ENCODE measurements around the gene RNF150. TPM values are rescaled to one million over a fixed set of nuclear protein-coding genes. Genes with fewer than 3 reads are reported as not detected.

The RNF150 gene
- total and polyA plus RNA-seq, 2 of the 8 experiments (the other 6 are each of a cell fraction or from before 2014, with no cell fraction given), result 3.4 to 4.8 TPM

DNA sequence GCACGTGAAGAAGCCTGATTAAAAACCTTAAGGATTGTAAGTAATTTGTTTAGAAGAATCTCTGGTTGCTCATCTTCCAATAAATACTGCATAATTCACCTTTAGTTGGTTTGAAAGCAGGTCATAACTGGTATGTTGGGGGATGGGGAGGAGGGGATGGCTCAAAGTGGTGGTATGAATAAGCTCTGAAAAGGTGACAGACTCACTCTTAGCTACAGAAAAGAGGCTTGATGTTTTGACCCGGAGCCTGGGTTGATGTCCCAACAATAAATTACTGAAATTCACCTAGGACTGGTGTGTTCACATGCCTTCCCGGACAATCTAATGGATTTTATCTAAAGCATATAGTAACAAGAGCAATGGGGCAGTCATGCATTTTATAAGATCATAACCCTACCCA, 245.2 kb downstream of the RNF150 start:
- H4K5ac ChIP-seq (ENCODE audit: insufficient read length, low read depth, low read length), result no peak overlapping the region
- no peaks in the 10 kb centered on the region for H3K79me2 ChIP-seq (ENCODE audit: control insufficient read depth in 1 of 2, insufficient read depth in 2 of 2, low read length in 2 of 2)
- 92% methylated on average over 3 of the region's 3 CpGs; no CpG with 5 or more reads in 1 of the 2 experiments for WGBS, 2 experiments (ENCODE audit: extremely low coverage in 1 of 2, insufficient coverage in 1 of 2, insufficient read length in 1 of 2, insufficient replicate concordance in 2 of 2, low coverage in 1 of 2, low lambda C conversion rate in 2 of 2, missing lambda C conversion rate in 1 of 2)
- H3K4me1 ChIP-seq (replicated peaks in 1 of 4; ENCODE audit: control insufficient read depth in 3 of 4, insufficient read depth in 4 of 4, low read length in 3 of 4), result no peaks in the 10 kb centered on the region
- H2AK5ac ChIP-seq (ENCODE audit: low read depth, low read length), result no peak overlapping the region
- no peak overlapping the region for H4K91ac ChIP-seq (replicated peaks; ENCODE audit: insufficient read length, low read length)
- no peak overlapping the region for H2BK20ac ChIP-seq (ENCODE audit: low read length)
- H2BK12ac ChIP-seq (ENCODE audit: low read depth, low read length), result no peak overlapping the region
- no peak overlapping the region for H3K18ac ChIP-seq (ENCODE audit: extremely low read depth, low read length)
- H3K23ac ChIP-seq (ENCODE audit: insufficient read length), result no peak overlapping the region
- H3K36me3 ChIP-seq (ENCODE audit: control insufficient read depth in 2 of 4, insufficient read depth in 4 of 4, low read length in 3 of 4), result no peaks in the 10 kb centered on the region
- H3K79me1 ChIP-seq (ENCODE audit: low read depth, low read length), result no peaks in the 10 kb centered on the region
- H3K9me3 ChIP-seq (ENCODE audit: insufficient read depth in 2 of 2, low read depth in 1 of 2, low read length in 1 of 2), result no peaks in the 10 kb centered on the region
- no peak overlapping the region for H2BK120ac ChIP-seq (replicated peaks; ENCODE audit: low read depth, low read length)
- H3K27ac ChIP-seq (ENCODE audit: low read depth, low read length), result no peak overlapping the region
- FAIRE-seq (no peak), DNase-seq (ENCODE audit: low read depth in 1 of 2, low spot score in 2 of 2) (no peak)
- H3K23me2 ChIP-seq (ENCODE audit: low read depth, low read length), result no peaks in the 10 kb centered on the region
- H3K4me2 ChIP-seq (ENCODE audit: insufficient read depth in 1 of 2, low read depth in 2 of 2, low read length in 2 of 2), result no peak overlapping the region
- no peak overlapping the region for H2BK5ac ChIP-seq (ENCODE audit: low read depth, low read length)
- no peak overlapping the region for H3K56ac ChIP-seq (replicated peaks; ENCODE audit: insufficient read length, low read depth, low read length)
- no peak overlapping the region for H2BK15ac ChIP-seq (ENCODE audit: low read length)
- CTCF ChIA-PET (ENCODE audit: partially characterized antibody), result interaction anchor here (0.8 to 8.2 kb wide), 8 partner anchors 15 to 291 kb away, joined by 3 to 68 read pairs (median 4); partner anchors contain the start of gene RNF150
- no peaks in the 10 kb centered on the region for H3K27me3 ChIP-seq (replicated peaks in 1 of 4; ENCODE audit: control insufficient read depth in 3 of 4, extremely low read depth in 1 of 4, insufficient read depth in 3 of 4, low read length in 3 of 4)
- no peaks in the 10 kb centered on the region for H4K20me1 ChIP-seq (replicated peaks in 1 of 2; ENCODE audit: control insufficient read depth in 1 of 2, insufficient read depth in 2 of 2, low read length in 2 of 2)
- POLR2A ChIA-PET (ENCODE audit: partially characterized antibody), result no interaction called here
- H3K9ac ChIP-seq (replicated peaks in 1 of 4; ENCODE audit: extremely low read depth in 1 of 4, low read depth in 3 of 4, low read length in 3 of 4), result no peak overlapping the region
- no peak overlapping the region for H4K8ac ChIP-seq (ENCODE audit: extremely low read depth, insufficient read depth, low read length)
- H2AFZ ChIP-seq (ENCODE audit: low read length), result no peak overlapping the region
- no peak overlapping the region for H3K14ac ChIP-seq (ENCODE audit: insufficient read length)
- H3K4me3 ChIP-seq (ENCODE audit: extremely low read depth in 1 of 4, insufficient read depth in 2 of 4, low read depth in 3 of 4, low read length in 4 of 4), result no peak overlapping the region
- H3K4ac ChIP-seq (replicated peaks; ENCODE audit: insufficient read length, low read depth, low read length), result no peak overlapping the region
- no peak for TF ChIP-seq TAF1 (IDR thresholded peaks at IDR 0.05; ENCODE audit: low read depth, low read length)
- TF ChIP-seq TBP (IDR thresholded peaks at IDR 0.05; ENCODE audit: low read depth, low read length), result no peak
- no peak for TF ChIP-seq SP1 (IDR thresholded peaks at IDR 0.05; ENCODE audit: low read depth, low read length)
- no peak for TF ChIP-seq KDM4A (IDR thresholded peaks at IDR 0.05; ENCODE audit: low read depth, low read length, severe bottlenecking)
- TF ChIP-seq, protein P1, sequence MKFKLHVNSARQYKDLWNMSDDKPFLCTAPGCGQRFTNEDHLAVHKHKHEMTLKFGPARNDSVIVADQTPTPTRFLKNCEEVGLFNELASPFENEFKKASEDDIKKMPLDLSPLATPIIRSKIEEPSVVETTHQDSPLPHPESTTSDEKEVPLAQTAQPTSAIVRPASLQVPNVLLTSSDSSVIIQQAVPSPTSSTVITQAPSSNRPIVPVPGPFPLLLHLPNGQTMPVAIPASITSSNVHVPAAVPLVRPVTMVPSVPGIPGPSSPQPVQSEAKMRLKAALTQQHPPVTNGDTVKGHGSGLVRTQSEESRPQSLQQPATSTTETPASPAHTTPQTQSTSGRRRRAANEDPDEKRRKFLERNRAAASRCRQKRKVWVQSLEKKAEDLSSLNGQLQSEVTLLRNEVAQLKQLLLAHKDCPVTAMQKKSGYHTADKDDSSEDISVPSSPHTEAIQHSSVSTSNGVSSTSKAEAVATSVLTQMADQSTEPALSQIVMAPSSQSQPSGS (IDR thresholded peaks at IDR 0.05; ENCODE audit: low read length), result no peak
- no peak for TF ChIP-seq GTF2F1 (IDR thresholded peaks at IDR 0.05; ENCODE audit: borderline replicate concordance, low read depth, low read length)
- no peak for TF ChIP-seq CBX8 (IDR thresholded peaks at IDR 0.05; ENCODE audit: borderline replicate concordance, low read depth, low read length)

All from H1 (cell line).